HT1080 (cell line): ENCODE measurements around the gene GLYATL2. TPM values are rescaled to one million over a fixed set of nuclear protein-coding genes. Genes with fewer than 3 reads are reported as not detected.

Source experiments
- DNase-seq: peaks from one replicate; pipeline ENCODE4 v3.0.0-alpha.2; 2015; ENCODE audit warnings: low read depth
- polyA plus RNA-seq, 2 experiments: library from polyadenylated mRNA; depleted of rRNA; stranded (reverse); fragments of >200 nt; gene quantifications; 2 replicates each; pipeline ENCODE4 v1.2.3, GENCODE V29; 2015
- total RNA-seq: library from RNA; depleted of rRNA; stranded (reverse); fragments of >200 nt; shearing (Covaris generic); gene quantifications from 2 replicates; pipeline ENCODE4 v1.2.3, GENCODE V29; 2014; rRNA removed

Gene GLYATL2, protein sequence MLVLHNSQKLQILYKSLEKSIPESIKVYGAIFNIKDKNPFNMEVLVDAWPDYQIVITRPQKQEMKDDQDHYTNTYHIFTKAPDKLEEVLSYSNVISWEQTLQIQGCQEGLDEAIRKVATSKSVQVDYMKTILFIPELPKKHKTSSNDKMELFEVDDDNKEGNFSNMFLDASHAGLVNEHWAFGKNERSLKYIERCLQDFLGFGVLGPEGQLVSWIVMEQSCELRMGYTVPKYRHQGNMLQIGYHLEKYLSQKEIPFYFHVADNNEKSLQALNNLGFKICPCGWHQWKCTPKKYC
- 0.10 and 0.18 TPM in 2 replicates for total RNA-seq
- polyA plus RNA-seq (2015; cell fraction: cytosol; rRNA removed), result 0.26 TPM in 1 of 2 replicates, not detected in the other
- 0.17 and 0.27 TPM in 2 replicates for polyA plus RNA-seq (2015; cell fraction: nucleus; rRNA removed)

DNA sequence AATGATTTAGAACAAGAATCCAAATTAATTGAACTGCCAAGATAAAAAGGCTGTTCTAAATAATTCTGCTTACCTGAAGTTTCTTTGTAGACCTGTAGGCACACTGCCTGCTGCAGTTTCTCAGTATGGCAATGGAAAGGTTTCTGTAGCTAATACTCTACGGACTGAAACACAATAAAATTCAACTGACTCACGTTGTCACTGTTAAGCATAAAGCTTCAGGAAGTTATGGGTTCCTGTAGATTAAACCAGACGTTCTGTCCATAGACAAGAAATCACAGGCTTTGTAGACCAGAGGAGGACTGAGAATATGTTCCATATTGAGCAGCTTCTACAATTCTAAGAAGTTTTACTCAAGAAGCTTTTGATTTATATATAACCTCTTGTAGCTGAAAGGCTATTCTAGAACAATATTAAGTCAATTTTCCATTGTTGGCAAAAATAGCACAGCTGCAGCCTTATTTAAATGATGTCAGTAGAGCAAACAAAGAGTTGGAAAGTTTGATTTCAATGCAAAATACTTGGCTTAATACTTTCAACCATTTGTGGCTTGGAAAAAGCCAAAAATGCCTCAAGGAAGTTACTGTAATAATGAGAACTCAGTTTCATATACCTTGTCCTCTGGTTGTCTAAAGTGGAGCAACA lies at the start of gene GLYATL2:
Gene GLYATL2, minus strand, starts transcription at position 344 of the 645 bp plus-strand sequence. CDS start 5,092 bp downstream, outside the sequence.
- DNase-seq, result no peak

DNA sequence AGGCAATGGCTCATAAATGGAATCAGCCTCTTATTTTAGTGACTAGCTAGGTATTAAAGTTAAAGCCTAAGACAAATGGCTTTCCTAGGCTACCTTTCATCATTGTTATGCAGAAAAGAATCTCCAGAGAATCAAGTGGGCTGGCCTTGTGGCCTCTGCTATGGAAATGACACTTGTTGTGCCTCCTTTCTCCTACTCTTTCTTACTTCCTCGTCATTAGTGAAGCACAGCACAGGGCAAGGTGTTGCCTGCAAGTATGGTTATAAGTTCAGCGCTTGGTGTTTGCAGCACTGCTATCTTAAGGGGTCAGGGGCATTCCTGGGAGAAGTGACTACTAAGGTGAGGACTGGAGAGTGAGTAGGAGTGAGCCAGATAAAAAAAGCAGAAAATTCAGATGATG lies 49.4 kb upstream of the GLYATL2 start:
- DNase-seq, result no peak

DNA sequence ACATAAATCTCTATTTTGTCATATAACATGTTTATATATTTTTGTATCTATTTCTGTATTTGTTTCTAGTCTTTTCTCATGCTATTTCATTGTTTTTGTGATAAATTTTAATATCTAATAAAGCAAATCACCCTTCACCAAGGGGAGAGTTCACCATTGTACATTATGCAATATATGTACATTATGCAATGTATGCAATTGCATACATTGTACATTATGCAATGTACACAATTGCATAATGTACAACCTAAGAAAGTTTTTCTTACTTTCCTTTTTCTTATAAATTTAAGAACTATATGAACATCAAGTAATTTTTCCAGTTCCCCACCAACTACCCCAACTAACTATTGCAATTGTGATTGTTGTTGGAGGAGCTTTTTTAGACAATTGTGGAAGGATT lies 44.1 kb upstream of the GLYATL2 start:
- DNase-seq, result no peak

DNA sequence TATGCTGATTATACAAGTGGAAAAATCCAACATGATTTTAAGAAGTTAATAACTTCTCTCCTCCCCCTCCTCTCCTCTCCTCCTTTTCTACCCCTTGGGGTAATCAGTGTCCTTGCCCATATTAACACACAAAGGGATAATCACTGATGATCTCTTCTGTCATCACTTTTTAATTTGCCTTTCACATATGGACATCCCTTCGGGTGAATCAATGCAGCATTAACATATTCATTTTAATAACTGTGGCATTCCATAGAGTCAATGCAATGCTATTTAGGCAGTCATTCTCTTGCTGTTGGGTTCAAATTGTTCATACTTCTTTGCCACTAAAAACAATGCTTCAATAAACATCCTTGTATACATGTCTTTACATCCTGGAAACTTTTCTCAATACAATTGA lies 42.9 kb upstream of the GLYATL2 start:
- DNase-seq, result no peak

DNA sequence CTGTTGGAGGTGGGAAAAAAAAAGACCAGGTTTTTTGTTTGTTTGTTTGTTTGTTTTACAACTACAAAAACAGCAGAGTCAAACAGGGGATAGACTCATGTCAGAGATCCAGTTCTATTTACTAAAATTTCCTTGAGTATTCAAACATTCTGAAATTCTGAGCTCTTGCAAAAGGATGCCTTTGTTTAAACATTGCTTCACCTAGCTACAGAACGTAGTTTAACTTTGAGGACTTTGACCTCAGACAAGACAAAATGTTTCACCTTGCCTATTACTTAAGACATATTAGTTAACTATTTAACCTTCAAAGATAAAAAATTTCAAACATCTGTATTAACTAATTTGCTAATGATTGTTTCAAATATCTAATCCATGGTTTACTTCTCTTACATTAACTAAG lies 36.1 kb upstream of the GLYATL2 start:
- DNase-seq, result no peak

DNA sequence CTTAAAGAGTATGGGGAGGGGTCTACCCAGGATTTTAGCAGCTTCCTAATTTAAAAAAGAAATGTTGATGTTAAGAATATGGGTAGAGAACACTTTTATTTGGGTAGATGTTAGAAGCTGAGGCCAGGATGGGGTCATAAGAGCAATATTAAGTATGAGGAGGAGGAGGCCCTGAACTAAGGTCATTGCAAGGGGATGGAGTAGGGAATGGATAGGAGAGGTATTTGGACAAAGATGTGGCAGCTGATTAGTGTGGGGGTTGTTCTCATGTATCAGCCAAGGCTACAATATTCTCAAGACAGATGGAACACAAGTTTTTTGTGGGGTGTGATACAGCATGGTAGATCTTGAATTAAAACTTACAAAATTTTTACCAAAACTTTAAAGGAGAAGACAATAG lies 35.7 kb upstream of the GLYATL2 start:
- DNase-seq, result no peak

DNA sequence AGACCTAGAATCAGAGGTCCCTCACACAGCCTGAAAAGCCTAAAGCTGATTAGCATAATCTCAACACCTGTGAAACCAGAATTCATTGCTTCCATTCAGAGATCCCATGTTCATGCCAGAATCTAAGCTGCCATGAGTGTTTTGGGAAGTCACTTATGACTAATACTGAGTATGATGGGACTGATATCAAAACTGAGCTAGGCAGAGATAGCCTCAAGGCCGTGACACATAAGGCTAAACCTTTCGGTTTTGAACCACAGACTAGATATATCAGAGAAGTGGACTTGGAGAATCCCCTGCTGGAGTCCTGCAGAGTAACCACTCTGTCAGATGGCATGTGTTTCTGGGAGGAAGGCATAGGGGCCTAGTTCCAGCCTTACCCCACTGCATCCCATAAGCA lies 23.1 kb upstream of the GLYATL2 start:
- DNase-seq, result peak; percentile 8

DNA sequence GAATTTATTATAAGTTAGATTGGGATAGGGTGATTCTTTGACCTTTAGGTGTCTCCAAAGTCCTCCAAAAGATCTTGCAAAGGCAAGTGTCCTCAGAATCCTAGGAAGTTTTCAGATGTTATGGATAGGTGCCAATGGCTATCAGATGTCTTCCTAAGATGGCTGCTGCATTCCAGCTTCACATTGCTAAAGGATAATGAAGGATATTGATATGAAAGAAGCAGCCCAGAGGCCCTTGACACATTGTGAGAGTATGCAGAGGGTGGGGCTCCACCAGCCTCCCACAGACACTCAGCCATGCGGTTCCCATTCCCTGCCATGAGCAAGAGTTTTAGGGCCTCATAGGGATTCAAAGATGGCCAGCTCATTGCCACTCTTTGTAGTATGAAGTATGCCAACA lies 22.3 kb upstream of the GLYATL2 start:
- DNase-seq, result peak; percentile 62

DNA sequence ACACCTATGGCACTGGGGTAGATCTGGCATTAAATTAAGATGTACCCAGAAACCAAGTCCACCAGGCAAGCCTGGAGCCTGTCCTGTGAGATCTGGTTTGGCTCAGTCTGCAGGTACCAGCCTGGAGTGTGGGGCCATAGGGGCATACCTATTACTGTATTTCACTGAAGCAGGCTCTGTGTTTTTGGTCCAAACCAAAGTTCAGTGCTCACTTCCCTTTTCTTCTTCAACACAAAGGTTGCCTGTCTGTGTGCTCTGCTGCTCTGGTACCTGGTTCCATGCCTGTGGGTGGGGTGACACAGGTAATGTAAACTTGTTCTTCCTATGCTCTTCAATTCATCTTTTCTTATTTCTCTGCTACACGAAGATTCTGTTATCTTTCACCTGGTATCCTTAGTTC lies 19.8 kb upstream of the GLYATL2 start:
- DNase-seq, result no peak

DNA sequence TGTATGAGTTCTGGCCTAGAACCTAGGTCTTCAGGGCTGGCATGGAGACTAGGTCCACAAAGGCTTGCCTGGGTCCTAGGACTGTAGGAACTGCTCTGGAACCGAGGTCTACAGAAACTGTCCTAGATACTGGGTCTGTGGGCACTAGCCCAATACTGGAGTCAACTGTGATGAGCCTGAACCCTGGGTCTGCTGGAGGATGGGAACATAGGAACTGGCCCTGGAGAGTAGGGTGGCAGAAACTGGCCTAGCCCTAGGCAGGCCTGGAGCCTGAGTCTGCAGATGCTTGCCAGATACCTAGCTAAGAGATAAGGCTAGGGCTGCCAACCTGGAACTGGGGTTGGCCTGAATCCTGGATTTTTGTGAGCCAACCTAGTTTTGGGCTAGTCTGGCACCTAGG lies 19.2 kb upstream of the GLYATL2 start:
- DNase-seq, result no peak

DNA sequence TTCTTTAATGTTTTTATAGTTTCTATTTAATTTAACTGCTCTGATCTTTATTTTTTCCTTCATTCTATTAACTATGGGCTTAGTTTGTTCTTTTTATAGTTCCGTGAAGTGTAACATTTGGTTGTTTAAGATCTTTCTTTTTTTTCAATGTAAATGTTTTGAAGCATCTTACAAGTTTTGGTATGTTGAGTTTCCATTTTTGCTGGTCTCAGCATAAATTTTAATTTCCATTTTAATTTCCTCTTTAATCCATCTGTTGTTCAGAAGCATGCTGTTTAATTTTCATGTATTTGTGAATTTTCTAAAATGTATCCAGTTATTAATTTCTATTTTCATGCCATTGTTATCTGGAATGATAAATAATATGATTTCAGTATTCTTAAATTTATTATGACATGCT lies 17.0 kb upstream of the GLYATL2 start:
- DNase-seq, result no peak

DNA sequence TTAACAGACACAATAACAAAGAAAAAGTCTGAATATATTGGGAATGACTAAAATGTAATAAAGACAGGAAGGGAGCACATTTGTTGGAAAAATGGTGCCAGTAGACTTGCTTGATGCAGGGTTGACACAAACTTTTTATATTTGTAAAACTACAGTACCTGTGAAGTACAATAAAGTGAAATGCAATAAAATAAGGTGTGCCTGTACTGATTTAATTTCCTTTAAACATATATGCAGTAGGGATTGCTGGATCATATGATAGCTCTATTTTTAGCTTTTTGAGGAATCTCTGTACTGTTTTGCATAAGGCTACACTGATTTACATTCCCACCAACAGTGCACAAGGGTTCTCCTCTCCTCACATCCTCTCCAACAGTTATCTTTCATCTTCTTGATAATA lies 12.3 kb upstream of the GLYATL2 start:
- no peak for DNase-seq

DNA sequence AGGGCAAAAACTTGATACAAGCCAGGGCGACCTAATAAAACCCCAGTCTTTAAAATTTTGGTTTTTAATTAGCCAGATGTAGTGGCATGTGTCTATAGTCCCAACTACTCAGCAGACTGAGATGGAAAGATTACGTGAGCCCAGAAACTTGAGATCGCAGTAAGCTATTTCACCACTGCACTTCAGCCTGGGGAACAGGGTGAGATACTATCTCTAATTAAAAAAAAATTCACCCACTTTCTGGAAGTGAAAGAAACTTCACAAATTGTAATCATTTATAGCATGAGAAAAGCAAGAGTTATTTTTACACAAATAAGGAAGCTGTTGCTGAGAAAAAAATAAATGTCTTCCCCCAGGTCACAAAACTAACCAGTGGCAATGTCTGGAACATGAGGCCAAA lies 882 bp upstream of the GLYATL2 start:
- no peak for DNase-seq

DNA sequence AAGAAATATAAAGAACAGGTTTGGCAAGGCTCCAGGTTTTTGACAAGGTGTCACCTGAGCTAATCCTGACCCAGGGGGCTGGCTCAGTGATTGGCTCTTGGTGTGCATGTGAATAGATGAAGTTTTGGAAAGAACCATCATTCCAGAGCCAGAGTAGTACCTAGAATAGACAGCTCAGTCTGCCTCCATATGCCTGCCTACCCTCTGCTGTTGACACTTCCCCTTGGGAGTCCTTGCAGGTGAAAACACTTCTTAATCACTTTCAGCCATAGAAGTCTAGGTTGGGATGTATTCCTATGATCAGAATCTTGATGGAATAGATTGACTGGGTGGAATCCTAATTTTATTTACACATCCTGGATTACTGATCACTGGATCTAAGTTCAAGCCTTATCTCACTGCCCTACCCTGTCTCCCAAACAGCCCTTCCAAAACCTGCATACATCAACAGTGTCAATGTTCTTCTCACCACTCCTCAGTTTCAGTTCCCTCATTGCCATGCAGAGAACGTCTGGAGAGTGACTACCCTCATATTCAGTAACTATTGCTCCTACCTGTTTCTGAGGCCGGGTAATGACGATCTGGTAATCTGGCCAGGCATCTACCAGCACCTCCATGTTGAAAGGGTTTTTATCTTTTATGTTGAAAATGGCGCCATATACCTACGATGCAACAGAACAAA lies 6.7 kb downstream of the GLYATL2 start:
- no peak for DNase-seq

DNA sequence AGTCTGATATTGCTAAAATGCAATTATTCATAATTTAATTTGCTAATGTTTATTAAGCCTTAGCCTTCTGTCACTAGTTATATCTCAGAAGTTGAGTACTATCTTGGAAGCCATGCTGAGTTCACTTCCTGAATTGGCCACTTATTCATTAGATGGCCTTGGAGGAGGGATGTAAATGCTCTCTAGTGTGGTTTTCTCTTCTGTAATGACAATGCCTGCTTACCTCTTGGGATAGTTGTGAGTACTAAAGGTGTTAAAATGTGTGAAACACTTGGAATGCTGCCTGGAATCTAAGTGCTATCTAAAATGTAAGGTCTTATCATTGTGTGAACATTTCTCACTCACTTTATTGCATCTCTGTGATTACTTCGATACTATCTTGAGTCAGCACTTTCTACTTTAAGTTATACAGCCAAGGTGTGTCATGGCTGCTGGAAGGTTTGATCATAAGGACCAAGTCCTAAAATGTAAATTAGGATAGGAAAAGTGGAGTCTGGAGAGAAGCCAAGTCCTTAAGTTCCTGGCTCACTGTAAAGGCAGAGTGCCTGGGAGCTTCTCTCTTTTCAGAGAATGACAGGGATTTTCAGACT lies 12.4 kb downstream of the GLYATL2 start:
- DNase-seq, result peak; percentile 63

DNA sequence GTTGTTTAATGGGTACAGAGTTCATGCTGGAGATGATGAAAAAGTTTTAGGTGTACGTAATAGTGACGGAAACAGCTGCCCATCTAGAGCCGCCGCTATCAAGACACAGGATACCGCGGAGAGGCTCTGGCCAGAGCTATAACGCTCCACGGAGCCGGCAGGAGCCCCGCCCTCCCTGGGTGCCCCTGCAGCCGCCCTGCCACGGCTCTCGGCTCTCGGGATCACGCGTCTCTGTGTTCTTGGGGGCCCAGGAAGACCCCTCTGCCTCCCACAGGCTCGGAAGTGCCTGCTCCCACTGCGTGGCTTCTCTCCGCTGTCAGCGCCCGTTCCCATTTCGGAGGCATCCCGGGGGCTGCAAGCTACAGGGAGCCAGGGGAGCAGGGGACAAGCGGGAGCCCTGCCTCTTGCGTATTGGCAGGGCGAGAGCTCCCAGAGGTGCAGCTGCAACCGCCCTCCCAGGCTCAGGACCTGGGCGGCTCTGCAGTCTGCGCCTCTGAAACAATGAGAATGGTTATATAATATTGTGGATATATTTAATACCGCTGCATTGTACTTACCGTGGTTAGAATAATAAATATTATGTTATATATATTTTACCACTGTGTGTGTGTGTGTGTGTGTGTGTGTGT lies 13.7 kb downstream of the GLYATL2 start:
- DNase-seq, result no peak

DNA sequence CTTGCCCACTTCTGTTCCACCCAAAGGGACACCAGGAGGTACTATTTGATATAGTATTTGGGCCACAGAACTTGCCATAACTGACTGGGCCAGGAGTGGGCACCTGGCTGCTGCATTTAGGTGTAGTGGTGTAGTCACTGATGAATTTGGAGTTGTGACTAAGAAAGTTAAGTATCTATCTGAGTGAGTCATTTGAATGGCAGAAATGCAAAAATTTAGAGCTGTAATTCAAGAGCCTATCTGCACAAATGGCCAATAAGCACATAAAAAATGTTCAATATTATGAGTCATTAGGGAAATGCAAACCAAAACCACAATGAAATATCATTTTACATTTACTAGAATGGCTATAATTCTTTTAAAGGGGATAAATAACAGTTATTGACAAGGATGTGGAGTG lies 14.7 kb downstream of the GLYATL2 start:
- peak; percentile 78 for DNase-seq

DNA sequence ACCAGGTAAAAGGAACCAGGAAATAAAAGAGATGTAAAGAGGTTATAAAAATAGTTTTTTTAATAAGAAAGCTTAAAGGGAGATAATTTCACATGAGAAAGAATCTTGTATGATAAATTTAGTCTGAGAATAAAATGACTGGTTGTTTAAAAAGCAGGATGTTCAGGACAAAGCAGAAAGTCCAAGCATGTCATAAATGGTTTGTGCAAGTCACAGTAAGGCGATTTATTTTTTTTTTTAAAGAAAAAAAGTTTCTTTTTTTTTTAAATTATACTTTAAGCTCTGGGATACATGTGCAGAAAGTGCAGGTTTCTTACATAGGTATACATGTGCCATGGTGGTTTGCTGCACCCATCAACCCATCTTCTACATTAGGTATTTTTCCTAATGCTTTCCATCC lies 30.8 kb downstream of the GLYATL2 start:
- DNase-seq, result no peak

DNA sequence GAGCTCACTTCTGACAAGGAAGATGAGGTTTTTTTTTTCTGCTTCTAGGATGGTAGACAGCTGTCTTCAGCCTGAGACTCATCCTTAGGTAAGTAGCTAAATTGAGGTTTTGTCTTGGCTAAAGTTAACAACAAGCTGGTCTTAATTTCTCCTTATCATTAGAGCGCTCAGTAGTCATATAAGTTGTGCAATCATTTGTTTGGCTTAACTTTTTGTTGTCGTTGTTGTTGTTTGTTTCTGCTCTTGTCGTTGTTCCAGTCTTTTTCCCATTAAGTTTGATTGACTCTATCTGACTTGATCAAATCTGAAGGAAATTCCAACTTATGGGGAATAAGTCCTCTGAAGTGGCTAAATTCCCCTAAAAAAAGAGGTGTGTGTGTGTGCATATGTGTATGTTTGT lies 33.0 kb downstream of the GLYATL2 start:
- DNase-seq, result no peak

DNA sequence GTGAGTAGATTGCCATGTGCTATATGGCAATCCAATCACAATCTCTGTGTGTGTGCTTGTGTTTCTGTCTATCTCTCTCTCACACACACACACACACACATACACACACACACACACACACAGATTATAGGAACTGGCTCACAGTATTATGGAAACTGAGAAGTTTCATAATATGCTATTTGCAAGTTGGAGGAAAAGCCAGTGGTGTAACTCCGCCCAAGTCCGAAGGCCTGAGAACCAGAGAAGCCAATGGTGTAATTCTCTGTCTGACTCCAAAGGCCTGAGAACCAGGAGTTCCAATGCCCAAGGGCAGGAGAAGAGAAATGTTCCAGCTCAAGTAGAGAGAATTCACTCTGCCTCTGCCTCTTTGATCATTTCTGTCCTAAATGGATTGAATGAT lies 37.2 kb downstream of the GLYATL2 start:
- no peak for DNase-seq

DNA sequence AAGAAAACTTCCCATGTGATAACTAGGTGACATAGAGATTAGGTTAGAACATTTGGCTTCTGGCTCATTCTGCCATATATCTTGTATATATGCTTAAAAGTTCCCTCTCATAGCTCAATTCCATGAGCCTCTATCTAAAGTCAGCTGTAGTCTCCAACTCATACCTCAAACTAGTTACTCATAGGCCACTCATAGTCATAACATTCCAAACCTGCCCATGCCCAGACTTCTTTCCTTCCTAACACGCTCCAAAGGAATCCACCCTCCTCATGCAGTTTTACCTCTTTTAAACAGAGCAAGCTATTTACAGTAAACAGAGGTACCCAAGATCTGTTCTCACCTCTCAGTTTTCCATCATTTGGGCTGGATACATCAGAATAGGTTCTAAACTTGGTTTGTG lies 39.4 kb downstream of the GLYATL2 start:
- peak; percentile 81 for DNase-seq
